ENCODE measurements around the gene S100B. TPM values are rescaled to one million over a fixed set of nuclear protein-coding genes. Genes with fewer than 3 reads are reported as not detected.
A peak's percentile ranks its signal among the peaks of the same experiment; 100 is the strongest.

S100B gene
- total and polyA plus RNA-seq, 2 of the 13 experiments (the other 11 are each of a cell fraction or from before 2014, with no cell fraction given) = not detected

- no peak for TF ChIP-seq PBX2 (CRISPR knock-in tag; IDR thresholded peaks at IDR 0.05)
- TF ChIP-seq ZBTB43 (CRISPR knock-in tag; conservative IDR thresholded peaks at IDR 0.05) = no peak; the same call in 1 of the 2 replicates
- TF ChIP-seq PCBP2 (optimal IDR thresholded peaks at IDR 0.05; ENCODE audit: low read depth, low read length, poor library complexity, severe bottlenecking) = no peak
- no peak for TF ChIP-seq ZNF512 (CRISPR knock-in tag; IDR thresholded peaks at IDR 0.05)
- TF ChIP-seq SETDB1 (CRISPR knock-in tag; IDR thresholded peaks at IDR 0.05; ENCODE audit: borderline replicate concordance) = no peak
- TF ChIP-seq HMGXB4 (CRISPR knock-in tag; IDR thresholded peaks at IDR 0.05; ENCODE audit: borderline replicate concordance in 1 of 2, low read depth in 1 of 2) = peak; percentile 74 to 84; a peak in 3 of 4 replicates
- TF ChIP-seq ZFP91 (CRISPR knock-in tag; IDR thresholded peaks at IDR 0.05; ENCODE audit: borderline replicate concordance) = peak; percentile 95
- TF ChIP-seq KDM5B (CRISPR knock-in tag; IDR thresholded peaks at IDR 0.05; ENCODE audit: borderline replicate concordance) = peak; percentile 94
- TF ChIP-seq PCBP1 (IDR thresholded peaks at IDR 0.05; ENCODE audit: borderline replicate concordance, low read depth, low read length) = 0 out of 2 replicates have a peak, but pooled peaks have one; percentile 74
- no peak for TF ChIP-seq TCF12 (IDR thresholded peaks at IDR 0.05)
- TF ChIP-seq TCF12 (CRISPR knock-in tag; IDR thresholded peaks at IDR 0.05) = peak; percentile 96
- no peak; the same call in 1 of the 2 replicates for TF ChIP-seq HNRNPL (IDR thresholded peaks at IDR 0.05; ENCODE audit: low read depth, low read length)
- 0 out of 2 replicates have a peak, but pooled peaks have one; percentile 67 for TF ChIP-seq ZNF713 (CRISPR knock-in tag; IDR thresholded peaks at IDR 0.05)
- TF ChIP-seq ZBTB26 (CRISPR knock-in tag; IDR thresholded peaks at IDR 0.05; ENCODE audit: borderline replicate concordance) = 0 out of 2 replicates have a peak, but pooled peaks have one; percentile 50
- TF ChIP-seq ATRX (CRISPR knock-in tag; IDR thresholded peaks at IDR 0.05; ENCODE audit: borderline replicate concordance) = no peak
- TF ChIP-seq TFE3 (CRISPR knock-in tag; IDR thresholded peaks at IDR 0.05) = peak; percentile 45; the same call in 1 of the 2 replicates
Observed at GRCh38 chr21:46635324-46636180, 30.7 kb upstream of the S100B start, which contains the start of gene PRMT2 (continued).

Data from HepG2 (cell line).